Esophagus (tissue), 2 donors: ENCODE results near the gene DNMBP. TPM values are rescaled to one million over a fixed set of nuclear protein-coding genes. Genes with fewer than 3 reads are reported as not detected.
A peak's percentile ranks its signal among the peaks of the same experiment; 100 is the strongest.
"Not testable (repeated sequence)": the region's sequence is repeated elsewhere in the genome, so short reads cannot be mapped to it uniquely, and the experiment has no call there.

Experiments
- H3K27ac ChIP-seq, 2 donors: one replicate each; pipeline ENCODE4 v1.5.1; 2013; ENCODE audit warnings: low read depth in 2 of 2, mild to moderate bottlenecking in 2 of 2, inconsistent platforms in 1 of 2, low read length in 1 of 2, moderate library complexity in 1 of 2
- H3K27me3 ChIP-seq, 2 donors: one replicate each; pipeline ENCODE4 v1.6.1; 2013; ENCODE audit warnings: low read length in 2 of 2, control low read depth in 1 of 2, mild to moderate bottlenecking in 1 of 2; ENCODE audit not compliant: insufficient read depth in 2 of 2, control insufficient read depth in 1 of 2
- H3K36me3 ChIP-seq, 2 donors: one replicate each; pipeline ENCODE4 v1.6.1; 2013; ENCODE audit warnings: low read length in 1 of 2; ENCODE audit not compliant: control insufficient read depth in 2 of 2, insufficient read depth in 2 of 2
- H3K4me1 ChIP-seq, 2 donors: one replicate each; pipeline ENCODE4 v1.6.1; 2013; ENCODE audit warnings: low read length in 1 of 2; ENCODE audit not compliant: control insufficient read depth in 2 of 2, insufficient read depth in 2 of 2
- H3K4me3 ChIP-seq, 2 donors: one replicate each; pipeline ENCODE4 v1.5.1; 2013; ENCODE audit warnings: low read length in 2 of 2, mild to moderate bottlenecking in 2 of 2, low read depth in 1 of 2, moderate library complexity in 1 of 2
- H3K9me3 ChIP-seq, 2 donors: one replicate each; pipeline ENCODE4 v1.6.1; 2013; ENCODE audit warnings: mild to moderate bottlenecking in 2 of 2, low read depth in 1 of 2, low read length in 1 of 2, moderate library complexity in 1 of 2; ENCODE audit not compliant: control insufficient read depth in 2 of 2, insufficient read depth in 1 of 2
- WGBS, 2 donors: extraction: QIAGEN DNeasy Blood & Tissue Kit; methylation state at CpG; one replicate each; pipeline ENCODE4 v1.1.7; 2013; 5-methylcytosine and 5-hydroxymethylcytosine counted together
- polyA plus RNA-seq, 2 donors: library from polyadenylated mRNA; stranded (reverse); fragments of 200-250 nt; gene quantifications; one replicate each; pipeline ENCODE4 v1.2.3, GENCODE V29; 2013
- donor health status: healthy with polysubstance abuse.
- donor health status: Bipolar disorder and iron deficiency.

Gene DNMBP
- polyA plus RNA-seq, 2 donors = 5.4 to 6.4 TPM

DNA sequence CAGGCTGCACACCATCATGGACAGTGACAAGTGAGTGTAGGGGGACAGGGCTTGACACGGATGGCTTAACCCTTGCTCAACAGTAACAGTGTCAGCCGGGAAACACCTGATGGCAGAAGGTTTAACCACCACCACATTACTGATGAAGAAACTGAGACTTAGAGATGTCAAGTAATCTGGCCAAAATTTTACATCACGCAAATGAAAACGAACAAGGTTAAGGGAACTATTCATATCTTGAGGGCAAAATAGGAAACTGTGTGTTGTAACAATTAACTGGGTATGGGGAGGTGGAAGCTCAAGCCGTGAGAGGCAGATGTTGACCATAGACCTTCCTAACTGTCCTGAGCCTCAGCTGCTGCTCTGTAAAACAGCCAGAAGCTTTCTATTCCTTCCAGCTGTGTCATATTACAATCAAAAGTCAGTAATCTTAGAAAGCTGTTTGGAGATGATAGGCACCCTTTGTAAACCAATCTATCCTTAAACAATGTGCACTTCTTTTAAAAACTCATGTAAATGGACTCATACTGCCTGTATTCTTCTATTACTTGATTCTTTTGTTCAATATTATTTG lies 158.9 kb downstream of the DNMBP start:
- Histone ChIP-seq H3K4me3 (no peak overlapping the region), H3K4me1 (peaks cover 0 to 2% of the 10 kb centered on the region in 2 donors), H3K36me3 (no peaks in the 10 kb centered on the region), H3K27ac (no peak overlapping the region), H3K27me3 (no peaks in the 10 kb centered on the region), H3K9me3 (peaks cover 0 to 2% of the 10 kb centered on the region in 2 donors)
- 72 to 76% methylated on average over 5 of the region's 5 CpGs for WGBS, 2 donors

DNA sequence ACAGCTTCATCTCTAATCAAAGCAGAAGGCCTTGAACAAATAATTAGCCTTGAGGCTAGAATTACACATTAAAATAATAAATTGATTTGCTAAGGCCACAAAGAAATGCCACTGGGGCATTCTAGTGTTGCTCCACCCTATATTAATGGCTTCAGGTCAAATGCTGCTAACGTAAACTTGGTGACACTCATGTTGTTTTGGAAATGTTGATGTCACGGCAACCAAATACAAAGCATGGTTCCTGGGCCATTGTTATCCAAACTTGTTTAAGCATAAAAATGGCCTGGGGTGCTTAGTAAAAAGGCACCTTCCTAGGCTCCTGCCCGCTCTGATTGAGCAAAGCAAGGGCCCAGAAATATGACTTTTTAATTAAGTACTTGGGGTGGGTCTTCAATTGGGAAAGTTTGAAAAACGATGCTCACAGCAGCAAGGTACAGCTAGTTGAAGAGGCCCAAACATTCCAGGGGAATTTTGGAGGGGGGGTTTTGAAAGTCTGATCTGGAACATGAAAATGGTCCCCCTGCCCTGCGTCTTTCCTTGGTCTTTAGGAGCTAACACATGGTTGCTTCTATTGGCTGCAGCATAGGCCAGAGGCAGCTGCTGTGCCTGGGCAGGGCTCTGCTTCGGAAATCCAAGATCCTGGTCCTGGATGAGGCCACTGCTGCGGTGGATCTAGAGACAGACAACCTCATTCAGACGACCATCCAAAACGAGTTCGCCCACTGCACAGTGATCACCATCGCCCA lies 159.6 kb downstream of the DNMBP start:
- WGBS, 2 donors = 58 to 73% methylated on average over 11 of the region's 11 CpGs
- Histone ChIP-seq H3K27ac (no peak overlapping the region), H3K4me3 (no peak overlapping the region), H3K27me3 (no peaks in the 10 kb centered on the region), H3K36me3 (no peaks in the 10 kb centered on the region), H3K4me1 (peaks cover 0 to 2% of the 10 kb centered on the region in 2 donors), H3K9me3 (peaks cover 0 to 2% of the 10 kb centered on the region in 2 donors)

DNA sequence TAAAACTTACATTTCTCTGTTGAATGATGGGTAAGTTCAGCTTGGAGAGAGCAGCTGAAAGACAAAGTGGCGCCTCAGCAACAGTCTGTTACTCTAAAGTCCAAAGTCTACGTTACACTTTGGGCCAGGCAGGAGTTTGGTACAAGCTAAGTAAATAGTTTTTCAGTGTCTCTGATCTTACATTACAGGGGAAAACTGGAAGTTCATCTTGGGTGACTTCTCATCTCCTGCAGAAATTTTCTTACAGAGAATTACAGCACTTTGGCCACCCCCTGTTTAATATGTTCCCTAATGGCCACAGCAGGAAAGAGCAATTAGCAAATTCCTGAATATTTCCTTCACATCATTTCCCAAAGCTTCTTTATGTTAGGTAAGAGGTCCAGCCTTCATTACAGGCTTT lies 160.2 kb downstream of the DNMBP start:
- WGBS, 2 donors = 77 to 87% methylated on average over 2 of the region's 2 CpGs
- Histone ChIP-seq H3K27ac (no peak overlapping the region), H3K4me1 (peaks cover 0 to 2% of the 10 kb centered on the region in 2 donors), H3K4me3 (no peak overlapping the region), H3K9me3 (peaks cover 0 to 2% of the 10 kb centered on the region in 2 donors), H3K36me3 (no peaks in the 10 kb centered on the region), H3K27me3 (no peaks in the 10 kb centered on the region)

DNA sequence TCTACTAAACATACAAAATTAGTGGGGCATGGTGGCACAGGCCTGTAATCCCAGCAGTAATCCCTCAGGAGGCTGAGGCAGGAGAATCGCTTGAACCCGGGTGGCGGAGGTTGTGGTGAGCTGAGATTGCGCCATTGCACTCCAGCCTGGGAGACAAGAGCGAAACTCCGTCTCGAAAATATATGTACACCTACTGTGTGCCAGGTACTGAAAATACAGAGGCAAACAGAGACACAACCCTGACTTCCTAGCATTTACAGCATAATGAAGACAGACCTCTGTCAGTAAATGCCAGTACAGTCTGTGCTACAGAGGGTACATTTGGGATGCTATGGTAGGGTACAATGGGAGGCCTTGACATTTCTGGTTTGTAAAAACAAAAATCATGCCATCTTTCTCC lies 160.7 kb downstream of the DNMBP start:
- Histone ChIP-seq H3K4me3 (no peak overlapping the region), H3K27me3 (no peaks in the 10 kb centered on the region), H3K9me3 (peaks cover 0 to 2% of the 10 kb centered on the region in 2 donors), H3K36me3 (no peaks in the 10 kb centered on the region), H3K27ac (no peak overlapping the region), H3K4me1 (peaks cover 0 to 2% of the 10 kb centered on the region in 2 donors)
- 83 to 94% methylated on average over 7 of the region's 7 CpGs for WGBS, 2 donors

DNA sequence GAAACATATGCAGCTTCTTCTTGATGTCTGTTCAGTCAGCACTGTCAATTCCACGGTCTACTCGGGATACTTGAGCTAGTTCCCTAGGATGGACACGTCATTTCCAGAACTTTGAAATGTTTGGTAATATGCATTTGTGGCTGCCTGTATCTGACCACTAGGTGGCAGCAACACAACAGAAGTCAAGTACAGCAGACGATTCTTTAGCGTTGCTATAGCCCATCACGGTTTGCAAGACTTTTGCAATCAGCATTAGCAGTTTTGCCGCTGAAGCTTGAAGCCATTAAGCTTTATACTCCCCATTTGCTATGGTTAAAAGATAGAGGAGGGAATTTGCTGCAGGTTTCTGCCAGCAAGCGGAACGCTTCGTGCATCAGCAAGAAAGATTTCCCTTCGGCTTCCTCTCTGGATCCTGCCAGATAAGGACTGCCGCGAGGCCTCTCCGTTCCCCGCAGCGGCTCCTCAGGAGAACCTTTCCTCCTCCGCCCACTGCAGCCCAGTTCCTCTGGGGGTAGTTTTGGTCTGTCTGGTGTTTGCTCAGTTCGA lies 163.8 kb downstream of the DNMBP start:
- Histone ChIP-seq H3K4me3 (peak overlapping the region in 1 of 2 donors; percentile 26), H3K9me3 (no peaks in the 10 kb centered on the region), H3K4me1 (peaks cover 0 to 2% of the 10 kb centered on the region in 2 donors), H3K27me3 (no peaks in the 10 kb centered on the region), H3K36me3 (no peaks in the 10 kb centered on the region), H3K27ac (no peak overlapping the region)
- 3 to 5% methylated on average over 18 of the region's 18 CpGs for WGBS, 2 donors

DNA sequence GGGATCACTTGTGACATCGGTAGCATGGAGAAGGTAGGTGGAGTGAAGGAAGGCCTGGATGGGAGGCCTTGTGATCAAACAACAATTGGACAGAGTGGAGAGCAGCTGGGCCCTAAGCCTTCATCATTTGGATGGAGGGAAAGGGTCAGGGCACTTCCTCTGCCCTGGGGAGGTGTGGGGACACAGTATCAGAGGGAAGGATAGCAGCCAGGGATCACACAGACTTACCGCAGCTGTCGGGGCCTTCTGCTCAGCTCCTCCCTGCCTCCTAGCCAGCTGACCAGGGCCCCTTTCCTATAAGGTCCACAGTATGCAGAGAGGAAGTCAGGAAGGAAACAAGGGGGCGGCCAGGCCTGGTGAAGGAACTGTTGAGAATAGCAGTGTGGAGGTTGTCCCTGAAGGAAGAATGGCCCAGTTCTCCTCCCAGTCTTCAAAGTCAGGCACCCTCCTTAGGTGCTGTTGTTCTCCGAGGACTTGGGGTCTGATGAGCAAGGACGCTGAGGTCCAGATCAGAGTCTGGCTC lies 165.3 kb downstream of the DNMBP start:
- 80 to 81% methylated on average over 6 of the region's 6 CpGs for WGBS, 2 donors
- H3K27ac ChIP-seq = no peak overlapping the region
- H3K4me1 ChIP-seq = peaks cover 0 to 2% of the 10 kb centered on the region in 2 donors
- no peaks in the 10 kb centered on the region for H3K36me3 ChIP-seq
- no peaks in the 10 kb centered on the region for H3K9me3 ChIP-seq
- H3K27me3 ChIP-seq = no peaks in the 10 kb centered on the region
- no peak overlapping the region for H3K4me3 ChIP-seq

DNA sequence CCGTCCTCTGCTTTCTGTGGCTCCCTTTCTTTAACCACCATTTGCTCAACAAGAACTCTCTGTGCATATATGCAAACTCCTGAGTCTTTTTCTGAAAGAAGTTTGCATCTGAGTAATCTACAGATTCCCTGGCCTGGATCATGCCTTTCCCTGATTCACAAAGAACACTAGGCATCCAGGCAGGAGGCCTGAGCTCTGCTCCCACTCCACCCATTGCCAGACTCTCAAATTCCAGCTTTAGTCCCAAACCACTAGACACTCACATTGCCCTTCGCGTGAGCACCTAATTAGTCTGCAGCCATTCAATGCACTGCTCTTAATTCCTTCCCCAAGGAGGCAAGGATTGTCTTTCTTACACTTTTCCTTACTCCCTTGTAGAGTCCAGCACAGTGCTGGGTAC lies 166.4 kb downstream of the DNMBP start:
- Histone ChIP-seq H3K9me3 (no peaks in the 10 kb centered on the region), H3K36me3 (no peaks in the 10 kb centered on the region), H3K4me3 (no peak overlapping the region), H3K27me3 (no peaks in the 10 kb centered on the region), H3K27ac (no peak overlapping the region), H3K4me1 (peaks cover 0 to 2% of the 10 kb centered on the region in 2 donors)
- WGBS, 2 donors = 86 to 90% methylated on average over 3 of the region's 3 CpGs

DNA sequence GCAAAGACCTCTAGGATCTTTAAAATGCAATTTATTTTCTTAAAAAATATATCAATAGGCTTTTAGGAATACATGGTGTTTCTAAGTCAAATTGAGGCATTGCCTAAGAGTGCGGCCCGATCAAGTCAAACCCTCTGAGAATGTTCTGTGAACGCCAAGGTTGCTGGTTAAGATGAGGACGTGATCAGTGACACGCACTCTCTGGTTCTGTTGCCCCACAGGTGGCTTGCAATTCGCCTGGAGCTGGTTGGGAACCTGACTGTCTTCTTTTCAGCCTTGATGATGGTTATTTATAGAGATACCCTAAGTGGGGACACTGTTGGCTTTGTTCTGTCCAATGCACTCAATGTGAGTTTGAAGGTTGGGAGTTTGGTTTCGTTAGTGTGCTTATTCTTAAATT lies 168.0 kb downstream of the DNMBP start:
- H3K27ac ChIP-seq = no peak overlapping the region
- WGBS, 2 donors = 88% methylated on average over 7 of the region's 7 CpGs

DNA sequence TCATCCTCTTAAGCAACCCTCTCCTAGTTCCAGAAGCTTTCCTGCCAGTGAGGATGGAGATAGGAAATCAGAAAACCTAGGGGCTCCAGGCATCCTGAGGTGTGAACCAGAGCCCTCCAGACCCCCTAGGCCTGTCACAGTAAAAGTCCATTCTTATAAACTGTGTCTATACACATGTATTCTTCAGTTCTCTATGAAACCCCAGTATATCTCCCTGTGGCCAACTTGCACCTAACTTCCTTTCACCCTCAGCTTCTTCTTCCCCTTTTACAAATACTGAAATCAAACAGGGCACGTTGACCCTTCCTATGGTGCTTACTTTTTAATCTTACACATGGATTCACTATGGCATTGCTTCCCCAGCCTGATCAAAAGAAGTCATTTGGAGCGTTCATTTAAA lies 168.9 kb downstream of the DNMBP start:
- WGBS, 2 donors = 85% methylated on average over 2 of the region's 2 CpGs
- H3K27me3 ChIP-seq, H3K4me1 ChIP-seq, H3K36me3 ChIP-seq, H3K4me3 ChIP-seq, H3K9me3 ChIP-seq, H3K27ac ChIP-seq: not testable (repeated sequence)

More for the DNA sequence above, 168.0 kb downstream of the DNMBP start:
- peaks cover 0 to 2% of the 10 kb centered on the region in 2 donors for H3K4me1 ChIP-seq
- no peaks in the 10 kb centered on the region for H3K36me3 ChIP-seq
- H3K4me3 ChIP-seq = no peak overlapping the region
- H3K9me3 ChIP-seq = no peaks in the 10 kb centered on the region
- H3K27me3 ChIP-seq = no peaks in the 10 kb centered on the region
